ENCODE measurements around the gene HOXC5. TPM values are rescaled to one million over a fixed set of nuclear protein-coding genes. Genes with fewer than 3 reads are reported as not detected.

The HOXC5 gene
- total RNA-seq, 1 experiment from 2014 or later: not detected

DNA sequence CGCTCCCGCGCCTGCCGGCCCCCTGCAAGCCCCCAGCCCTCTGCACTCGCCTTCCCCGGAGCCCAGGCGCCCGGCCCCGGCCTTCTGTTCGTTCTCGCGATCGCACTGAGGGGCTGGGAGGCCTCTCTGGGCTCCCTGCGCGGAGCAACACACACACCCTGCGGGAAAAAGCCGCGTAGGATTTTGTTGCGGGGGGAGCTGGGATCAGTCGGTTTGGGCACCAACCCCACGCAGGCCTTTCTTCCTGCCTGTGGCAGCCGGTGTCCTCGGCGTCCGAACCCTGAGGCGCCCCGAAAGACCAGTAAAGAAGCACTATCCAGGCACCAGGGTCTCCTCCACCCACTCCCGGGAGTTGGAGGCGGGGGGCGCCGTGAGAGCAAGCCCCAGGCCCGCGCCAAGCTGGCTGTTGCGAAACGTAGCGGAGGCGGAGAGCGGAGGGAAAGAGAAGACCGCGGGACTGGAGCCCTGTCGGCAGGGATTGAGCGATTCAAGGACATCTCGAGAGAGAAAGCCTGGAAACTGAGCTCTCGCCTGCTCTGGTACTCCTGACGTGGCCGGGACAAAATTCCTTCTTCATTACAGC, 1.9 kb upstream of the HOXC5 start:
- no CpG with 5 or more reads among the region's 46 CpGs for WGBS (ENCODE audit: extremely low coverage, insufficient read length, low lambda C conversion rate)
- Histone ChIP-seq H3K4me2 (ENCODE audit: insufficient read depth, insufficient read length, low read length) (no peak overlapping the region), H3K23ac (ENCODE audit: insufficient read length, low read depth, low read length) (no peak overlapping the region), H2AK5ac (ENCODE audit: insufficient read length, low read length) (no peak overlapping the region), H2BK5ac (ENCODE audit: insufficient read length, low read length) (no peak overlapping the region), H3K79me1 (ENCODE audit: insufficient read depth, low read depth, low read length, poor library complexity, severe bottlenecking) (no peaks in the 10 kb centered on the region), H2BK12ac (ENCODE audit: insufficient read length, low read depth, low read length) (no peak overlapping the region), H3K27ac (ENCODE audit: insufficient read length, low read depth, low read length) (no peak overlapping the region), H4K91ac (ENCODE audit: insufficient read length, low read depth, low read length) (no peak overlapping the region), H3K9ac (ENCODE audit: extremely low read depth, insufficient read length, low read length) (no peak overlapping the region), H2BK20ac (ENCODE audit: low read depth, low read length, poor library complexity, severe bottlenecking) (no peak overlapping the region), H3K23me2 (ENCODE audit: insufficient read length, low read depth, low read length, poor library complexity, severe bottlenecking) (no peaks in the 10 kb centered on the region), H2BK120ac (ENCODE audit: low read depth, low read length, poor library complexity, severe bottlenecking) (no peak overlapping the region), H4K8ac (replicated peaks; ENCODE audit: insufficient read length, low read depth, low read length) (no peak overlapping the region), H4K20me1 (ENCODE audit: control insufficient read depth, insufficient read depth, insufficient read length) (no peaks in the 10 kb centered on the region), H2AFZ (ENCODE audit: low read length) (no peak overlapping the region), H3K9me3 (ENCODE audit: control insufficient read depth, low read depth, low read length) (no peaks in the 10 kb centered on the region), H3T11ph (ENCODE audit: low read length) (no peak overlapping the region), H3K14ac (ENCODE audit: insufficient read depth, low read length) (no peak overlapping the region; the same call in 1 of the 2 replicates), H3K56ac (ENCODE audit: insufficient read length, low read depth, low read length) (no peak overlapping the region), H3K4me1 (ENCODE audit: insufficient read depth, low read length) (no peaks in the 10 kb centered on the region), H2BK15ac (ENCODE audit: low read depth, low read length) (no peak overlapping the region), H3K18ac (ENCODE audit: insufficient read length, low read depth, low read length) (no peak overlapping the region), H3K79me2 (ENCODE audit: insufficient read depth, low read length) (no peaks in the 10 kb centered on the region), H4K5ac (ENCODE audit: insufficient read length, low read depth, low read length) (no peak overlapping the region), H3K27me3 (ENCODE audit: insufficient read depth, low read length) (peaks cover 97% of the 10 kb centered on the region), H3K4ac (ENCODE audit: low read depth, low read length) (no peak overlapping the region)
- Mint-ChIP-seq H3K36me3 (ENCODE audit: insufficient read depth in 1 of 3, low read depth in 3 of 3) (peaks cover 0 to 6% (median 0%) of the 10 kb centered on the region in 3 experiments; a peak in 2 of 7 replicates), H3K4me3 (no peak overlapping the region), H3K4me1 (peaks cover 17 to 25% of the 10 kb centered on the region in 2 experiments), H3K27me3 (ENCODE audit: low read depth) (peaks cover 99% of the 10 kb centered on the region), H3K9me3 (peaks cover 3 to 11% of the 10 kb centered on the region in 2 experiments; a peak in 3 of 5 replicates), H3K27ac (no peak overlapping the region)
- no peak for DNase-seq
- TF ChIP-seq, protein P1, sequence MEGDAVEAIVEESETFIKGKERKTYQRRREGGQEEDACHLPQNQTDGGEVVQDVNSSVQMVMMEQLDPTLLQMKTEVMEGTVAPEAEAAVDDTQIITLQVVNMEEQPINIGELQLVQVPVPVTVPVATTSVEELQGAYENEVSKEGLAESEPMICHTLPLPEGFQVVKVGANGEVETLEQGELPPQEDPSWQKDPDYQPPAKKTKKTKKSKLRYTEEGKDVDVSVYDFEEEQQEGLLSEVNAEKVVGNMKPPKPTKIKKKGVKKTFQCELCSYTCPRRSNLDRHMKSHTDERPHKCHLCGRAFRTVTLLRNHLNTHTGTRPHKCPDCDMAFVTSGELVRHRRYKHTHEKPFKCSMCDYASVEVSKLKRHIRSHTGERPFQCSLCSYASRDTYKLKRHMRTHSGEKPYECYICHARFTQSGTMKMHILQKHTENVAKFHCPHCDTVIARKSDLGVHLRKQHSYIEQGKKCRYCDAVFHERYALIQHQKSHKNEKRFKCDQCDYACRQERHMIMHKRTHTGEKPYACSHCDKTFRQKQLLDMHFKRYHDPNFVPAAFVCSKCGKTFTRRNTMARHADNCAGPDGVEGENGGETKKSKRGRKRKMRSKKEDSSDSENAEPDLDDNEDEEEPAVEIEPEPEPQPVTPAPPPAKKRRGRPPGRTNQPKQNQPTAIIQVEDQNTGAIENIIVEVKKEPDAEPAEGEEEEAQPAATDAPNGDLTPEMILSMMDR (conservative IDR thresholded peaks at IDR 0.05): no peak
